ENCODE data around the gene SCYGR2. TPM values are rescaled to one million over a fixed set of nuclear protein-coding genes. Genes with fewer than 3 reads are reported as not detected.

The SCYGR2 gene
- total RNA-seq, 1 experiment from 2014 or later, result not detected

GRCh38 chr2:227612546-227613271 lies 14.0 kb downstream of the SCYGR2 start:
- no peaks in the 10 kb centered on the region; the same call in 1 of the 2 replicates for H3K27me3 ChIP-seq (ENCODE audit: insufficient read depth, low read length)
- 0 out of 2 replicates have a peak overlapping the region, but pooled peaks have one; percentile 44 for H3K14ac ChIP-seq (ENCODE audit: insufficient read depth, low read length)
- no peak overlapping the region for H3K18ac ChIP-seq (ENCODE audit: insufficient read length, low read depth, low read length)
- no peak for DNase-seq
- H3K56ac ChIP-seq (ENCODE audit: insufficient read length, low read depth, low read length), result no peak overlapping the region
- H2BK12ac ChIP-seq (ENCODE audit: insufficient read length, low read depth, low read length), result no peak overlapping the region
- TF ChIP-seq CTCF (conservative IDR thresholded peaks at IDR 0.05), result no peak
- WGBS (ENCODE audit: extremely low coverage, insufficient read length, low lambda C conversion rate), result no CpG with 5 or more reads among the region's 11 CpGs
- H2BK120ac ChIP-seq (ENCODE audit: low read depth, low read length, poor library complexity, severe bottlenecking), result no peak overlapping the region
- no peak overlapping the region; a peak in 1 of 7 replicates for H3K27ac Mint-ChIP-seq
- no peak overlapping the region for H2BK5ac ChIP-seq (ENCODE audit: insufficient read length, low read length)
- H3K23me2 ChIP-seq (ENCODE audit: insufficient read length, low read depth, low read length, poor library complexity, severe bottlenecking), result no peaks in the 10 kb centered on the region
- H4K5ac ChIP-seq (ENCODE audit: insufficient read length, low read depth, low read length), result no peak overlapping the region
- no peaks in the 10 kb centered on the region for H3K79me1 ChIP-seq (ENCODE audit: insufficient read depth, low read depth, low read length, poor library complexity, severe bottlenecking)
- H3K4me3 Mint-ChIP-seq, result no peak overlapping the region
- no peak overlapping the region for H4K8ac ChIP-seq (replicated peaks; ENCODE audit: insufficient read length, low read depth, low read length)
- H3K4ac ChIP-seq (ENCODE audit: low read depth, low read length), result no peak overlapping the region
- H3K9me3 Mint-ChIP-seq, result no peaks in the 10 kb centered on the region; a peak in 1 of 5 replicates
- 0 out of 2 replicates have a peak, but pooled peaks cover 5% of the 10 kb centered on the region for H3K4me1 ChIP-seq (ENCODE audit: insufficient read depth, low read length)
- no peak overlapping the region for H3K23ac ChIP-seq (ENCODE audit: insufficient read length, low read depth, low read length)
- H2AK5ac ChIP-seq (ENCODE audit: insufficient read length, low read length), result no peak overlapping the region
- no peak overlapping the region for H2AFZ ChIP-seq (ENCODE audit: low read length)
- no peak overlapping the region for H2BK15ac ChIP-seq (ENCODE audit: low read depth, low read length)
- no peak overlapping the region for H3K27ac ChIP-seq (ENCODE audit: insufficient read length, low read depth, low read length)
- peaks cover 16 to 18% of the 10 kb centered on the region in 2 experiments for H3K4me1 Mint-ChIP-seq
- no peaks in the 10 kb centered on the region for H3K9me3 ChIP-seq (ENCODE audit: control insufficient read depth, low read depth, low read length)
- no peaks in the 10 kb centered on the region for H3K79me2 ChIP-seq (ENCODE audit: insufficient read depth, low read length)
- H3K4me2 ChIP-seq (ENCODE audit: insufficient read depth, insufficient read length, low read length), result no peak overlapping the region
- H3K9ac ChIP-seq (ENCODE audit: extremely low read depth, insufficient read length, low read length), result no peak overlapping the region
- H2BK20ac ChIP-seq (ENCODE audit: low read depth, low read length, poor library complexity, severe bottlenecking), result no peak overlapping the region
- no peak overlapping the region for H4K91ac ChIP-seq (ENCODE audit: insufficient read length, low read depth, low read length)
- no peaks in the 10 kb centered on the region for H4K20me1 ChIP-seq (ENCODE audit: control insufficient read depth, insufficient read depth, insufficient read length)
- H3K36me3 Mint-ChIP-seq (ENCODE audit: insufficient read depth in 1 of 3, low read depth in 3 of 3), result no peaks in the 10 kb centered on the region; a peak in 1 of 7 replicates
- H3K27me3 Mint-ChIP-seq (ENCODE audit: low read depth), result peaks cover 10% of the 10 kb centered on the region
- no peak overlapping the region for H3T11ph ChIP-seq (ENCODE audit: low read length)

All from H9 (cell line).